ENCODE data around the gene CACNG7. TPM values are rescaled to one million over a fixed set of nuclear protein-coding genes. Genes with fewer than 3 reads are reported as not detected.

CACNG7 gene
- total and polyA plus RNA-seq, 2 donors from 2014 or later = not detected

DNA sequence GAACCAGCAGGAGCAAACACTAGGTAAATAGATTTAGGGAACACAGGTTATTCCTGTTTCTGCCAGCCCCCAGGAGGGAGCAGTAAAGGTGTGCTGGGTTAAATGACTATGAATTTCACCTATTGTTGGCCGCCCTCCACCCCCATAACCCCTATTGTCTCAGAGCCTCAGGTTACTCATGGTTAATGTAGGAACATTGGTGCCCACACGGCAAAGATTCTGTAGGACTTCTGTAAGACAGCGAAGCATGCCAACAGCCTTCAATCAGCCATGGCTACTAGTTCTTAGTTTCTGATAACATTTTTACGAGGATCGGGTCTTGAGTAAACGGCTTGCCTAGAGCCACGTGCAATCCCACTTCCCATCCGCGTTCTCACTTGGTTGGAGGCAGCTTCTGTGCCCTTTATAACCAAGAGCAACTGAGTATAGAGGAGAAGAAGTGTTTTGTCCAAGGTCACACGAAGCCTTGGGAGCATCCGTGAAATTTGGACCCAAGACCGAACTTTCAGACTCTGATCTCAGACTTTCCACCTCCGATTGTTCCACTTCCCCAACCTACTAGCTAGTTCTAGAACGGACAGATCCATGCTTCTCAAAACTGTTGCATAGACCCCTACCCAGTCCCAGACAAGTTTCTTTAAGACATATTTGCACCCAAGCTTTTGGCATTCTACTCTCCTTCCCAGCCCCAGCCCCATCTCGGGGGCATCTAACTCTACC is 48.5 kb downstream of the CACNG7 start:
- DNase-seq = no peak
- Histone ChIP-seq H3K36me3 (ENCODE audit: control insufficient read depth in 2 of 3, insufficient read depth in 3 of 3, low read length in 3 of 3) (no peaks in the 10 kb centered on the region), H3K9me3 (ENCODE audit: control insufficient read depth in 2 of 3, insufficient read depth in 1 of 3, low read length in 3 of 3) (peaks cover 0 to 3% (median 0%) of the 10 kb centered on the region in 3 donors), H3K27me3 (ENCODE audit: control insufficient read depth, insufficient read depth, low read length) (peaks cover 23% of the 10 kb centered on the region), H3K9ac (ENCODE audit: low read length in 3 of 3) (no peak overlapping the region), H3K4me3 (ENCODE audit: low read length in 3 of 3) (no peak overlapping the region), H3K27ac (ENCODE audit: low read depth in 2 of 2, low read length in 2 of 2) (no peak overlapping the region), H3K4me1 (ENCODE audit: control insufficient read depth in 2 of 3, insufficient read depth in 2 of 3, low read depth in 1 of 3, low read length in 3 of 3) (no peaks in the 10 kb centered on the region)
- intact Hi-C loops (cut with DNase I) = no loop called here
- FAIRE-seq = no peak
- TF ChIP-seq, protein P1, sequence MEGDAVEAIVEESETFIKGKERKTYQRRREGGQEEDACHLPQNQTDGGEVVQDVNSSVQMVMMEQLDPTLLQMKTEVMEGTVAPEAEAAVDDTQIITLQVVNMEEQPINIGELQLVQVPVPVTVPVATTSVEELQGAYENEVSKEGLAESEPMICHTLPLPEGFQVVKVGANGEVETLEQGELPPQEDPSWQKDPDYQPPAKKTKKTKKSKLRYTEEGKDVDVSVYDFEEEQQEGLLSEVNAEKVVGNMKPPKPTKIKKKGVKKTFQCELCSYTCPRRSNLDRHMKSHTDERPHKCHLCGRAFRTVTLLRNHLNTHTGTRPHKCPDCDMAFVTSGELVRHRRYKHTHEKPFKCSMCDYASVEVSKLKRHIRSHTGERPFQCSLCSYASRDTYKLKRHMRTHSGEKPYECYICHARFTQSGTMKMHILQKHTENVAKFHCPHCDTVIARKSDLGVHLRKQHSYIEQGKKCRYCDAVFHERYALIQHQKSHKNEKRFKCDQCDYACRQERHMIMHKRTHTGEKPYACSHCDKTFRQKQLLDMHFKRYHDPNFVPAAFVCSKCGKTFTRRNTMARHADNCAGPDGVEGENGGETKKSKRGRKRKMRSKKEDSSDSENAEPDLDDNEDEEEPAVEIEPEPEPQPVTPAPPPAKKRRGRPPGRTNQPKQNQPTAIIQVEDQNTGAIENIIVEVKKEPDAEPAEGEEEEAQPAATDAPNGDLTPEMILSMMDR (IDR thresholded peaks at IDR 0.05; ENCODE audit: borderline replicate concordance, extremely low read depth, insufficient read depth) = no peak

DNA sequence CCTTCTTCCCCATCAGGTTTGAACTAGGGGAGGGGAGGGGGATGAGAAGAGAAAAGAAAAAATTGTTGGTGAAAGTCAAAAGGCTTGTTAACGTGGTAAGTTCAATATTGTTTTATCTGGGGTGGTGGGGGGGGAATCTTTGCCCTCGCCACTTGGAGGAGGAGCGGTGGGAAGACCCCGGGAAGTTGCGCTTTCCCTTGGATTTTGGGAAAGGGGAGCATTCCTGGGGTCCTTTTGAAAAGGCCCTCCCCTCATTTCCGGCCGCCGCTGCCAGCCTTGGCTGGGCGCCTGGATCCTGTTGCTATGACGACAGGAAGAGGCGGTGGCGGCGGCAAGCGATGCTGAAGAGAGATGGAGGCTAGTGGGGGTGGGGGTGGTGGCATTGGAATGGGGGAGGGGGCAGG is 49.1 kb downstream of the CACNG7 start:
- H3K4me1 ChIP-seq (ENCODE audit: control insufficient read depth in 2 of 3, insufficient read depth in 2 of 3, low read depth in 1 of 3, low read length in 3 of 3) = no peaks in the 10 kb centered on the region
- H3K4me3 ChIP-seq (ENCODE audit: low read length in 3 of 3) = no peak overlapping the region
- peaks cover 23% of the 10 kb centered on the region for H3K27me3 ChIP-seq (ENCODE audit: control insufficient read depth, insufficient read depth, low read length)
- DNase-seq = peak in 1 of 5 donors; percentile 51
- H3K9me3 ChIP-seq (ENCODE audit: control insufficient read depth in 2 of 3, insufficient read depth in 1 of 3, low read length in 3 of 3) = peaks cover 0 to 3% (median 0%) of the 10 kb centered on the region in 3 donors
- H3K27ac ChIP-seq (ENCODE audit: low read depth in 2 of 2, low read length in 2 of 2) = no peak overlapping the region
- H3K9ac ChIP-seq (ENCODE audit: low read length in 3 of 3) = no peak overlapping the region
- FAIRE-seq = no peak
- intact Hi-C loops (cut with DNase I) = no loop called here
- H3K36me3 ChIP-seq (ENCODE audit: control insufficient read depth in 2 of 3, insufficient read depth in 3 of 3, low read length in 3 of 3) = no peaks in the 10 kb centered on the region
- TF ChIP-seq, protein P1 (IDR thresholded peaks at IDR 0.05; ENCODE audit: borderline replicate concordance, extremely low read depth, insufficient read depth) = no peak

DNA sequence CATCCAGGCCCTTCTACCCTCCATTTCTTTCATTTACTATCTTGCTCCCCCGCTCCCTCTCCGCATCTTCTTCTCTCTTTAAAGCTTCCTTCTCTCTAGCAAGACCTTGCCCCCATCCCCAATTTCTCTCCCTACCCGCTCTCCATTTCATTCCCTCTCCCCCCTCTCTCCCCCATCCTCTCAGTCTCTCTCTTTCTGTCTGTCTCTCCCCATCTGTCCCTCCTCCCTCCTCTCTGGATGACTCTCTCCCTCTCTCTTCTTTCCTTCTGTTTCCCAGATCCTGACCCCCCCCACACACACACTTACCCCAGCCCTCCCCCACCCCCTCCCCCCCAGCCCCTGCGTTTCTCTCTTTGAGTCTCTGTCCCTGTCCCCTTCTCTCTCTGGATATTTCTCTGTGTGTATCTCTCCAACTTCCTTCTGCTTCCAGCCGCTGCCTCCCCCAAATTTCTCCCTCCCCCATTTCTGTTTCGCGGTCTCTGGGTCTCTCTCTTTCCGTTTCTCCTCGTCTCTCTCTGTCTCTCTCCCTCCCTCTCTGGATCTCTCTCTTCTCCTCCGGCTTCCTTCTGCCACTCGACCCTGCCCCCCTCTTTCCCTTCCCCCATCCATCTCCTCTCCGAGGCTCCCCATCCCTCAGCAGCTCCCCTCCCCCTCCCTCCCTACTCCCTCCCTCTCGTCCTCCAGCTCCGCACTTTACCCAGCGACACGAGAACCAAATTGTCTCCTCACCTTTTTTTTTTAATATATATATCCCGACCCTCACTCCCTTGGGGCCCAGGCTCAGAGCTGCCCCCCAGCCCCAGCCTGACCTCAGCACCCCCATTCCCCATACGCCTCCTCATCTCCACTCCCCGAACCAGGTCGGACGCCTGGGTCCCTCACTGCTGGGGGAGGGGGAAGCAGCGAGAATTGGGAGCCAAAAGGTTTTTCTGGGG is 50.0 kb downstream of the CACNG7 start:
- Histone ChIP-seq H3K27me3 (ENCODE audit: control insufficient read depth, insufficient read depth, low read length) (peaks cover 25% of the 10 kb centered on the region), H3K9ac (ENCODE audit: low read length in 3 of 3) (no peak overlapping the region), H3K9me3 (ENCODE audit: control insufficient read depth in 2 of 3, insufficient read depth in 1 of 3, low read length in 3 of 3) (no peaks in the 10 kb centered on the region), H3K4me3 (ENCODE audit: low read length in 3 of 3) (no peak overlapping the region), H3K27ac (ENCODE audit: low read depth in 2 of 2, low read length in 2 of 2) (no peak overlapping the region), H3K4me1 (ENCODE audit: control insufficient read depth in 2 of 3, insufficient read depth in 2 of 3, low read depth in 1 of 3, low read length in 3 of 3) (no peaks in the 10 kb centered on the region), H3K36me3 (ENCODE audit: control insufficient read depth in 2 of 3, insufficient read depth in 3 of 3, low read length in 3 of 3) (no peaks in the 10 kb centered on the region)
- intact Hi-C loops (cut with DNase I) = no loop called here
- TF ChIP-seq, protein P1 (IDR thresholded peaks at IDR 0.05; ENCODE audit: borderline replicate concordance, extremely low read depth, insufficient read depth) = no peak
- no peak for DNase-seq
- FAIRE-seq = no peak
